ENCODE results near the gene CFAP46. TPM values are rescaled to one million over a fixed set of nuclear protein-coding genes. Genes with fewer than 3 reads are reported as not detected.

The CFAP46 gene
- total and polyA plus RNA-seq, 8 donors = 1.2 to 5.2 (median 3.5) TPM

GRCh38 chr10:132946806-132947546 lies 4.6 kb upstream of the CFAP46 start:
- Histone ChIP-seq H3K36me3 (no peaks in the 10 kb centered on the region), H3K4me1 (peaks cover 3 to 10% of the 10 kb centered on the region in 2 donors), H3K27me3 (peaks cover 23 to 53% of the 10 kb centered on the region in 2 donors), H3K4me3 (no peak overlapping the region), H3K27ac (no peak overlapping the region), H3K9me3 (no peaks in the 10 kb centered on the region)
- intact Hi-C loops (cut with DNase I) = loop anchor here in 1 of 2 donors (10.0 kb wide), 1 partner anchor 178 kb away; no protein-coding TSS in a partner anchor
- TF ChIP-seq, protein P1, sequence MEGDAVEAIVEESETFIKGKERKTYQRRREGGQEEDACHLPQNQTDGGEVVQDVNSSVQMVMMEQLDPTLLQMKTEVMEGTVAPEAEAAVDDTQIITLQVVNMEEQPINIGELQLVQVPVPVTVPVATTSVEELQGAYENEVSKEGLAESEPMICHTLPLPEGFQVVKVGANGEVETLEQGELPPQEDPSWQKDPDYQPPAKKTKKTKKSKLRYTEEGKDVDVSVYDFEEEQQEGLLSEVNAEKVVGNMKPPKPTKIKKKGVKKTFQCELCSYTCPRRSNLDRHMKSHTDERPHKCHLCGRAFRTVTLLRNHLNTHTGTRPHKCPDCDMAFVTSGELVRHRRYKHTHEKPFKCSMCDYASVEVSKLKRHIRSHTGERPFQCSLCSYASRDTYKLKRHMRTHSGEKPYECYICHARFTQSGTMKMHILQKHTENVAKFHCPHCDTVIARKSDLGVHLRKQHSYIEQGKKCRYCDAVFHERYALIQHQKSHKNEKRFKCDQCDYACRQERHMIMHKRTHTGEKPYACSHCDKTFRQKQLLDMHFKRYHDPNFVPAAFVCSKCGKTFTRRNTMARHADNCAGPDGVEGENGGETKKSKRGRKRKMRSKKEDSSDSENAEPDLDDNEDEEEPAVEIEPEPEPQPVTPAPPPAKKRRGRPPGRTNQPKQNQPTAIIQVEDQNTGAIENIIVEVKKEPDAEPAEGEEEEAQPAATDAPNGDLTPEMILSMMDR (IDR thresholded peaks at IDR 0.05) = no peak
- DNase-seq (no peak), ATAC-seq (no peak)

GRCh38 chr10:132946311-132946710 lies 3.9 kb upstream of the CFAP46 start:
- no peak for DNase-seq
- intact Hi-C loops (cut with DNase I) = loop anchor here in 1 of 2 donors (10.0 kb wide), 1 partner anchor 178 kb away; no protein-coding TSS in a partner anchor
- H3K4me1 ChIP-seq = peaks cover 3 to 12% of the 10 kb centered on the region in 2 donors
- no peaks in the 10 kb centered on the region for H3K36me3 ChIP-seq
- H3K9me3 ChIP-seq = no peaks in the 10 kb centered on the region
- no peak overlapping the region for H3K4me3 ChIP-seq
- H3K27ac ChIP-seq = no peak overlapping the region
- ATAC-seq = no peak
- TF ChIP-seq, protein P1 (IDR thresholded peaks at IDR 0.05) = no peak
- peaks cover 24 to 53% of the 10 kb centered on the region in 2 donors for H3K27me3 ChIP-seq

DNA sequence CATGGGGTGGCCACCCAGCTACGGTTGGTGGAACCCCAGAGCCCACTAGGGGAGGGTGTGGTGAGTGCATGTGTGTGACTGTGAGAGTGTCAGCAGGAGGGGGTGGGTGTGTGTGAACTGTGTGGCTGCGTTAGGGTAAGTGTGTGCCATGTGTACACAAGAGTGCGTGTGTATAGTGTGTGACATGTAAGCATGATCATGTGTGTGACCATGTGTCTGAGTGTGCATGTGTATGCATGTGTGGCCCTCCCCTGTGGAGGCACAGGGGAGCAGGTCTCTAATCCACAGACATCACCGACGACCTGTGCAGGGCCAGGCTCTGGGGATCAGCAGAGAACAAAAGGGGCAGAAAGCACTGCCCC lies 3.5 kb upstream of the CFAP46 start:
- H3K4me3 ChIP-seq = no peak overlapping the region
- intact Hi-C loops (cut with DNase I) = loop anchor here in 1 of 2 donors (10.0 kb wide), 1 partner anchor 179 kb away; no protein-coding TSS in a partner anchor
- H3K36me3 ChIP-seq = no peaks in the 10 kb centered on the region
- H3K27ac ChIP-seq = no peak overlapping the region
- DNase-seq (no peak), ATAC-seq (no peak)
- H3K4me1 ChIP-seq = peaks cover 3 to 12% of the 10 kb centered on the region in 2 donors
- H3K9me3 ChIP-seq = no peaks in the 10 kb centered on the region
- H3K27me3 ChIP-seq = peaks cover 24 to 54% of the 10 kb centered on the region in 2 donors
- TF ChIP-seq, protein P1 (IDR thresholded peaks at IDR 0.05) = no peak

- no peaks in the 10 kb centered on the region for H3K9me3 ChIP-seq
- no peak overlapping the region for H3K4me3 ChIP-seq
- peaks cover 3 to 12% of the 10 kb centered on the region in 2 donors for H3K4me1 ChIP-seq
- no peaks in the 10 kb centered on the region for H3K36me3 ChIP-seq
- TF ChIP-seq, protein P1 (IDR thresholded peaks at IDR 0.05) = no peak
- H3K27ac ChIP-seq = no peak overlapping the region
- H3K27me3 ChIP-seq = peaks cover 24 to 59% of the 10 kb centered on the region in 2 donors
- ATAC-seq = no peak
- no peak for DNase-seq
- intact Hi-C loops (cut with DNase I) = loop anchor here in 1 of 2 donors (10.0 kb wide), 1 partner anchor 179 kb away; no protein-coding TSS in a partner anchor
Measured at GRCh38 chr10:132945125-132945893, 2.9 kb upstream of the CFAP46 start.

- Histone ChIP-seq H3K27me3 (peaks cover 20 to 67% of the 10 kb centered on the region in 2 donors), H3K4me1 (peaks cover 3 to 12% of the 10 kb centered on the region in 2 donors), H3K36me3 (no peaks in the 10 kb centered on the region), H3K27ac (no peak overlapping the region), H3K4me3 (no peak overlapping the region), H3K9me3 (no peaks in the 10 kb centered on the region)
- no peak for ATAC-seq
- TF ChIP-seq, protein P1 (IDR thresholded peaks at IDR 0.05) = no peak
- intact Hi-C loops (cut with DNase I) = loop anchor here in 1 of 2 donors (10.0 kb wide), 1 partner anchor 180 kb away; no protein-coding TSS in a partner anchor
- no peak for DNase-seq
Measured at GRCh38 chr10:132944510-132944909, 2.1 kb upstream of the CFAP46 start.

Data from left lung (tissue), 10 donors.